Heart right ventricle (tissue), 16 donors: Measurements from ENCODE around the gene UAP1. TPM values are rescaled to one million over a fixed set of nuclear protein-coding genes. Genes with fewer than 3 reads are reported as not detected.
A peak's percentile ranks its signal among the peaks of the same experiment; 100 is the strongest.

Source experiments
- ATAC-seq, 8 donors: fragments of 200-7000 bp; cut with Tn5 transposase; one replicate each; pipeline ENCODE4 v1.9.1; 2020; ENCODE audit warnings: mild to moderate bottlenecking in 8 of 8, moderate library complexity in 8 of 8, moderate number of reproducible peaks in 1 of 8
- DNase-seq, 2 donors: peaks; one replicate each; pipeline ENCODE4 v3.0.0-alpha.2; 2020
- H3K27ac ChIP-seq, 10 donors: fragments of 200-600 bp; sonication (generic) in 2 of 10; one replicate each; pipeline versions ENCODE4 v1.5.0 to v1.8.0; 2020 to 2022; ENCODE audit warnings: mild to moderate bottlenecking in 3 of 10
- H3K27me3 ChIP-seq, 7 donors: fragments of 200-600 bp; one replicate each; pipeline ENCODE4 v1.8.0; 2021 to 2022; ENCODE audit warnings: mild to moderate bottlenecking in 2 of 7
- H3K36me3 ChIP-seq, 9 donors: fragments of 200-600 bp; sonication (generic) in 1 of 9; one replicate each; pipeline versions ENCODE4 v1.5.0 to v1.8.0; 2020 to 2022; ENCODE audit warnings: mild to moderate bottlenecking in 2 of 9
- H3K4me1 ChIP-seq, 9 donors: fragments of 200-600 bp; sonication (generic) in 1 of 9; one replicate each; pipeline versions ENCODE4 v1.5.0 to v1.8.0; 2020 to 2022; ENCODE audit warnings: mild to moderate bottlenecking in 4 of 9
- H3K4me3 ChIP-seq, 10 donors: fragments of 200-600 bp; sonication (generic) in 2 of 10; one replicate each; pipeline versions ENCODE4 v1.5.0 to v1.8.0; 2020 to 2022; ENCODE audit warnings: mild to moderate bottlenecking in 7 of 10, moderate library complexity in 2 of 10
- H3K9me3 ChIP-seq, 11 donors: fragments of 200-600 bp in 10 of 11; sonication (generic) in 2 of 11; one replicate each; pipeline versions ENCODE4 v1.5.0 to v1.8.0; 2013 to 2022; ENCODE audit warnings: mild to moderate bottlenecking in 2 of 11, control low read depth in 1 of 11, moderate library complexity in 1 of 11
- WGBS, 2 donors: extraction: QIAGEN DNeasy Blood & Tissue Kit; methylation state at CpG; one replicate each; pipeline ENCODE4 v1.1.7; 2013; ENCODE audit warnings: inconsistent platforms in 1 of 2; 5-methylcytosine and 5-hydroxymethylcytosine counted together
- intact Hi-C, 10 donors: fragments of 100-400 bp; cut with DNase I; formaldehyde crosslinking; loops; one replicate each; pipeline versions ENCODE4 v1.11.1 to v1.14.2; 2022
- polyA plus RNA-seq, 2 donors: library from polyadenylated mRNA; stranded (reverse); fragments of 200-250 nt; gene quantifications; one replicate each; pipeline ENCODE4 v1.2.3, GENCODE V29; 2013
- total RNA-seq, 10 donors: library from RNA; stranded (reverse); fragmentation: NEBNext Ultra II Directional in 3 of 10; extraction: Animal tissue kit (Norgen Biotek cat#: 25700) in 3 of 10; gene quantifications; one replicate each; pipeline versions ENCODE4 v1.2.1 to v1.2.4, GENCODE V29; 2021 to 2023
- TF ChIP-seq, protein P1 (sequence below), 9 donors: fragments of 200-600 bp; sonication (generic) in 2 of 9; IDR thresholded peaks; one replicate each; pipeline versions ENCODE4 v1.5.0 to v1.8.0; 2021 to 2022; ENCODE audit warnings: antibody characterized with exemption in 9 of 9, mild to moderate bottlenecking in 5 of 9, moderate library complexity in 1 of 9
- donor health status: Arrhythmogenic right ventricular cardiomyopathy.
- donor health status: ischemic (EF 13 %, LVEDD 7.1; RV severe dilation, severe dysfunction).
- donor health status: healthy with polysubstance abuse.
- donor health status: DM: no; HTN: yes; CAD: no.
- donor health status: DM: no; HTN: no; CAD: no.
- donor health status: ischemic (EF 25% LVEDD 6.9; RV normal size, moderate dysfunction).
- donor health status: ischemic (EF 25% LVEDD 5.7; RV mildly dilated, moderate dysfunction).
- donor health status: healthy.
- donor health status: DM: yes; HTN: yes; CAD: no.
- donor health status: Ischemic cardiomyopathy.
- donor health status: ischemic (EF 35%, LVEDD 5.7; RV mildly dilated, moderate dysfunction).
- donor health status: nonischemic (EF 11% LVEDD 7.7; RV severe dilation, severe dysfunction).
- donor health status: DM: yes; HTN: yes; CAD: no.
- donor health status: PGD.
- donor health status: ischemic (EF 29% LVEDD 5.4; RV normal size, mild dysfunction).
- donor health status: nonischemic (EF 23%, LVEDD 6.1; RV moderate dilation, normal function).

Gene UAP1
- total and polyA plus RNA-seq, 12 donors, result 14.6 to 48.6 (median 20.7) TPM

DNA sequence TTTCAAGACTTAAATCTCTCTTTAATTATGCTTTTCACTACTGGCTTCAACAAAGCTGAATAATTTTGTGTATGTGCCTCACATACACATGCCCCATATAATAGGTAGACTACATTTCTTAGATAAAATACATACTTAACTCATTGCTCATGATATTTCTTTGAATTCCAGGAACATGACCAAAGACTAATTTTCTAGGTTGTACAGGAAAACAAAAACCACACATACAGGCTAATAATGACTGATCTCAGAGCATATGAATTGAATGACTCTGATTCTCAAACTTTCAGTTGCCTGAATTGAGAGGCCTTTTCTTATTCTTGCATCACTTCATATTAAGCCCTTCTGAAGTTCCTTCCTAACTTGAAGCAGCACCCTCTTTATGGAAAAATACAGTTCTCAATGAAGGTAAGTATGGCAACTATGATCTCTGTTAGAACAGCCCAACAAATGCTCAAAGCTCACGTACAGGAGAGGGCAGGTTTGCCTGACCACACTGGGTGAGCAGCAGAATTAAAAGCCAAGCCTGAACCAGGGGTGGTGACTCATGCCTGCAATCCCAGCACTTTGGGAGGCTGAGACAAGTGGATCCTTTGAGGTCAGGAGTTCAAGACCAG lies 22.6 kb upstream of the UAP1 start:
- intact Hi-C loops, result no loop called here
- no peaks in the 10 kb centered on the region for H3K27me3 ChIP-seq
- no peak for DNase-seq
- H3K4me3 ChIP-seq, result no peak overlapping the region
- H3K9me3 ChIP-seq, result peaks cover 0 to 16% (median 7%) of the 10 kb centered on the region in 11 donors
- TF ChIP-seq, protein P1, sequence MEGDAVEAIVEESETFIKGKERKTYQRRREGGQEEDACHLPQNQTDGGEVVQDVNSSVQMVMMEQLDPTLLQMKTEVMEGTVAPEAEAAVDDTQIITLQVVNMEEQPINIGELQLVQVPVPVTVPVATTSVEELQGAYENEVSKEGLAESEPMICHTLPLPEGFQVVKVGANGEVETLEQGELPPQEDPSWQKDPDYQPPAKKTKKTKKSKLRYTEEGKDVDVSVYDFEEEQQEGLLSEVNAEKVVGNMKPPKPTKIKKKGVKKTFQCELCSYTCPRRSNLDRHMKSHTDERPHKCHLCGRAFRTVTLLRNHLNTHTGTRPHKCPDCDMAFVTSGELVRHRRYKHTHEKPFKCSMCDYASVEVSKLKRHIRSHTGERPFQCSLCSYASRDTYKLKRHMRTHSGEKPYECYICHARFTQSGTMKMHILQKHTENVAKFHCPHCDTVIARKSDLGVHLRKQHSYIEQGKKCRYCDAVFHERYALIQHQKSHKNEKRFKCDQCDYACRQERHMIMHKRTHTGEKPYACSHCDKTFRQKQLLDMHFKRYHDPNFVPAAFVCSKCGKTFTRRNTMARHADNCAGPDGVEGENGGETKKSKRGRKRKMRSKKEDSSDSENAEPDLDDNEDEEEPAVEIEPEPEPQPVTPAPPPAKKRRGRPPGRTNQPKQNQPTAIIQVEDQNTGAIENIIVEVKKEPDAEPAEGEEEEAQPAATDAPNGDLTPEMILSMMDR (IDR thresholded peaks at IDR 0.05), result no peak
- H3K27ac ChIP-seq, result peak overlapping the region in 1 of 10 donors; percentile 26
- peaks cover 0 to 11% (median 8%) of the 10 kb centered on the region in 9 donors for H3K4me1 ChIP-seq
- WGBS, 2 donors, result 91 to 96% methylated on average over 1 of the region's 1 CpG
- no peaks in the 10 kb centered on the region for H3K36me3 ChIP-seq
- ATAC-seq, result no peak

- Histone ChIP-seq H3K27me3 (no peaks in the 10 kb centered on the region), H3K9me3 (peaks cover 0 to 17% (median 7%) of the 10 kb centered on the region in 11 donors), H3K27ac (peak overlapping the region in 9 of 10 donors; percentile 31 to 87 (median 70)), H3K4me3 (no peak overlapping the region), H3K4me1 (peaks cover 0 to 11% (median 8%) of the 10 kb centered on the region in 9 donors), H3K36me3 (no peaks in the 10 kb centered on the region)
- 62 to 64% methylated on average over 5 of the region's 5 CpGs for whole genome bisulfite sequencing, 2 donors
- ATAC-seq (peak; percentile 71 to 95 (median 90)), DNase-seq (peak in 1 of 2 donors; percentile 65)
- intact Hi-C loops, result loop anchor here in 1 of 10 donors (10.0 kb wide), 1 partner anchor 117 kb away; no protein-coding TSS in a partner anchor
- TF ChIP-seq, protein P1 (IDR thresholded peaks at IDR 0.05), result no peak
Measured at GRCh38 chr1:162541619-162542141, 19.8 kb upstream of the UAP1 start.

GRCh38 chr1:162543228-162543627 lies 18.3 kb upstream of the UAP1 start:
- DNase-seq (no peak), ATAC-seq (no peak)
- H3K9me3 ChIP-seq, result peaks cover 0 to 17% (median 7%) of the 10 kb centered on the region in 11 donors
- 81 to 99% methylated on average over 3 of the region's 3 CpGs for WGBS, 2 donors
- H3K27me3 ChIP-seq, result no peaks in the 10 kb centered on the region
- intact Hi-C loops, result loop anchor here in 1 of 10 donors (10.0 kb wide), 1 partner anchor 118 kb away; no protein-coding TSS in a partner anchor
- H3K36me3 ChIP-seq, result no peaks in the 10 kb centered on the region
- TF ChIP-seq, protein P1 (IDR thresholded peaks at IDR 0.05), result no peak
- H3K27ac ChIP-seq, result no peak overlapping the region
- H3K4me1 ChIP-seq, result peaks cover 0 to 11% (median 8%) of the 10 kb centered on the region in 9 donors
- no peak overlapping the region for H3K4me3 ChIP-seq

GRCh38 chr1:162548170-162548569 lies 13.4 kb upstream of the UAP1 start:
- H3K4me1 ChIP-seq, result peaks cover 0 to 7% (median 0%) of the 10 kb centered on the region in 9 donors
- DNase-seq (peak in 1 of 2 donors; percentile 38), ATAC-seq (peak in 3 of 8 donors; percentile 70 to 82 (median 72))
- H3K27me3 ChIP-seq, result no peaks in the 10 kb centered on the region
- no peaks in the 10 kb centered on the region for H3K36me3 ChIP-seq
- TF ChIP-seq, protein P1 (IDR thresholded peaks at IDR 0.05), result no peak
- peaks cover 0 to 9% (median 4%) of the 10 kb centered on the region in 11 donors for H3K9me3 ChIP-seq
- H3K27ac ChIP-seq, result peak overlapping the region in 2 of 10 donors; percentile 24 to 57
- H3K4me3 ChIP-seq, result no peak overlapping the region
- intact Hi-C loops, result loop anchor here in 1 of 10 donors (10.0 kb wide), 1 partner anchor 123 kb away; no protein-coding TSS in a partner anchor
- 77 to 81% methylated on average over 4 of the region's 4 CpGs for WGBS, 2 donors
